Forelimb muscle (tissue), 1 donor: ENCODE results near the gene MARCHF9. TPM values are rescaled to one million over a fixed set of nuclear protein-coding genes. Genes with fewer than 3 reads are reported as not detected.

Experiments used
- DNase-seq: peaks from one replicate; pipeline ENCODE4 v3.0.0-alpha.2; 2013; ENCODE audit warnings: low read depth
- polyA plus RNA-seq: library from polyadenylated mRNA; unstranded; fragments of 120-200 nt; gene quantifications from one replicate; pipeline ENCODE4 v1.2.1, GENCODE V29; 2013; ENCODE audit not compliant: insufficient read length

Gene MARCHF9
- polyA plus RNA-seq, 1 donor = 8.3 TPM

- DNase-seq = no peak
These were observed 30.6 kb upstream of the MARCHF9 start for GRCh38 chr12:57724003-57724935.

GRCh38 chr12:57724936-57725740 lies 29.8 kb upstream of the MARCHF9 start:
- no peak for DNase-seq

GRCh38 chr12:57725851-57726150 lies 29.1 kb upstream of the MARCHF9 start:
- no peak for DNase-seq

- no peak for DNase-seq
These were observed 28.6 kb upstream of the MARCHF9 start for GRCh38 chr12:57726151-57726883.

GRCh38 chr12:57726884-57727757 lies 27.8 kb upstream of the MARCHF9 start:
- DNase-seq = no peak

- no peak for DNase-seq
These were observed 27.0 kb upstream of the MARCHF9 start for GRCh38 chr12:57727758-57728395.

GRCh38 chr12:57729321-57729844 lies 25.5 kb upstream of the MARCHF9 start:
- no peak for DNase-seq

- DNase-seq = no peak
These were observed 24.4 kb upstream of the MARCHF9 start for GRCh38 chr12:57730336-57731067.

GRCh38 chr12:57731411-57732080 lies 23.4 kb upstream of the MARCHF9 start:
- no peak for DNase-seq

GRCh38 chr12:57732270-57732669 lies 22.6 kb upstream of the MARCHF9 start:
- no peak for DNase-seq

GRCh38 chr12:57732726-57733593 lies 21.9 kb upstream of the MARCHF9 start:
- DNase-seq = no peak

GRCh38 chr12:57733928-57734327 lies 21.0 kb upstream of the MARCHF9 start:
- no peak for DNase-seq

- DNase-seq = no peak
These were observed 20.3 kb upstream of the MARCHF9 start for GRCh38 chr12:57734591-57734990.

GRCh38 chr12:57735198-57735855 lies 19.6 kb upstream of the MARCHF9 start:
- no peak for DNase-seq

GRCh38 chr12:57735952-57736740 lies 18.8 kb upstream of the MARCHF9 start:
- DNase-seq = no peak

GRCh38 chr12:57736741-57737466 lies 18.0 kb upstream of the MARCHF9 start:
- no peak for DNase-seq
